A673 (cell line): ENCODE data around the gene ETV3. TPM values are rescaled to one million over a fixed set of nuclear protein-coding genes. Genes with fewer than 3 reads are reported as not detected.
A peak's percentile ranks its signal among the peaks of the same experiment; 100 is the strongest.
"Not testable (repeated sequence)": the region's sequence is repeated elsewhere in the genome, so short reads cannot be mapped to it uniquely, and the experiment has no call there.

Experiments used
- BruUV-seq: library from RNA; stranded (reverse); fragments of 400-500 nt; replicated peaks from 2 replicates; lab custom pipeline; 2021; lab: Mats Ljungman, UMichigan
- CTCF ChIA-PET: fragments of 300-600 bp; sonication (Branson Sonifier 250); formaldehyde crosslinking; loops from one replicate; lab custom pipeline; 2022; ENCODE audit warnings: antibody characterized with exemption; lab: Charles Lee
- POLR2A ChIA-PET: fragments of 300-600 bp; sonication (Branson Sonifier 250); formaldehyde crosslinking; loops from one replicate; lab custom pipeline; 2022; ENCODE audit warnings: antibody characterized with exemption; ENCODE audit not compliant: low non-redundant PET; lab: Charles Lee
- DNase-seq: peaks from one replicate; pipeline ENCODE4 v3.0.0-alpha.2; 2015; ENCODE audit warnings: low spot score
- H3K27ac ChIP-seq: fragments of 200-600 bp; sonication (generic); 2 replicates; pipeline ENCODE4 v1.5.1; 2016; ENCODE audit warnings: mixed run types, low read depth, mild to moderate bottlenecking, mixed read lengths, antibody characterized with exemption, low read length; ENCODE audit not compliant: poor library complexity, severe bottlenecking
- H3K27me3 ChIP-seq: fragments of 200-600 bp; sonication (generic); replicated peaks from 2 replicates; pipeline ENCODE4 v1.6.1; 2017; ENCODE audit warnings: mixed run types, low read depth, mild to moderate bottlenecking, mixed read lengths, antibody characterized with exemption, low read length; ENCODE audit not compliant: insufficient read depth, poor library complexity
- H3K36me3 ChIP-seq: fragments of 200-600 bp; sonication (generic); 2 replicates; pipeline ENCODE4 v1.6.1; 2016; ENCODE audit warnings: mixed run types, mild to moderate bottlenecking, mixed read lengths, antibody characterized with exemption, low read length; ENCODE audit not compliant: insufficient read depth, poor library complexity, severe bottlenecking
- H3K4me1 ChIP-seq: fragments of 200-600 bp; sonication (generic); 2 replicates; pipeline ENCODE4 v1.6.1; 2017; ENCODE audit warnings: mixed run types, mild to moderate bottlenecking, mixed read lengths, antibody characterized with exemption, low read length; ENCODE audit not compliant: insufficient read depth, poor library complexity, severe bottlenecking
- H3K4me3 ChIP-seq: fragments of 200-600 bp; sonication (generic); 2 replicates; pipeline ENCODE4 v1.5.1; 2016; ENCODE audit warnings: low read depth, mixed run types, mild to moderate bottlenecking, mixed read lengths, low read length; ENCODE audit not compliant: poor library complexity, severe bottlenecking
- H3K9me3 ChIP-seq: fragments of 200-600 bp; sonication (generic); 2 replicates; pipeline ENCODE4 v1.6.1; 2016; ENCODE audit warnings: mixed run types, low read depth, mild to moderate bottlenecking, mixed read lengths, antibody characterized with exemption, low read length; ENCODE audit not compliant: poor library complexity, severe bottlenecking
- CTCF ChIP-seq: fragments of 300-800, 200-600 bp; sonication (generic); conservative IDR thresholded peaks from 2 replicates; pipeline ENCODE4 v1.5.1; 2017; ENCODE audit warnings: low read depth, mild to moderate bottlenecking, antibody characterized with exemption, low read length, moderate library complexity, mixed read lengths
- EZH2 ChIP-seq: fragments of 200-600 bp; sonication (generic); IDR thresholded peaks from 2 replicates; pipeline ENCODE4 v1.6.1; 2017; ENCODE audit warnings: borderline replicate concordance, low read depth, mild to moderate bottlenecking, mixed read lengths, antibody characterized with exemption, low read length; ENCODE audit not compliant: poor library complexity, severe bottlenecking
- intact Hi-C: fragments of 100-400 bp; cut with micrococcal nuclease; formaldehyde crosslinking; loops from one replicate; pipeline ENCODE4 v1.10.0; 2022; ENCODE audit not compliant: unreplicated experiment
- total RNA-seq: library from RNA; stranded (reverse); gene quantifications from 2 replicates; pipeline ENCODE4 v1.2.3, GENCODE V29; 2021

Gene ETV3
- total RNA-seq, 1 experiment from 2014 or later, result 46.1 TPM

DNA sequence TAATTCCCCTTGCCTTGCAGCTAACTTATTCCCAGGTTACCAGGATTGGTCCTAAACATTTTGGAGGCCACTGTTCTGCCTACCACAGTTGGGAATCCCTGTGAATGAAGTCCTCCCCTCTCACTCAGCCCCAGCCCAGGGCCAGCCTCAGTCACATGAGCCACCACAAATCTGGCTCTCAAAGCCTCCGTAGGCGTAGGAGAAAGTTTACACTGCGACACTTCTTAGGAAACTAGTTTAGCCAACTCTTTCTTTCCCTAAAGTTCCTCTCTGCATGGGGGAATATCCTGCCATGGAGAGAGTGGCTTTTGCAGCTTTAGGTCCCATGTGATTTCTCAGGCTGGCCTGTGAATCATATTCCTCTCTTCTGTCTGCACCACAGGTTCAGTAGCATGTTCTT lies 45.7 kb upstream of the ETV3 start:
- BruUV-seq, result no TSS peak
- intact Hi-C loops, result no loop called here
- Histone ChIP-seq H3K9me3 (no peaks in the 10 kb centered on the region), H3K4me3 (no peak overlapping the region), H3K27me3 (no peaks in the 10 kb centered on the region), H3K27ac (no peak overlapping the region), H3K4me1 (no peaks in the 10 kb centered on the region), H3K36me3 (no peaks in the 10 kb centered on the region)
- TF ChIP-seq EZH2 (no peak), CTCF (no peak)
- CTCF ChIA-PET, result no interaction called here
- POLR2A ChIA-PET, result no interaction called here
- peak; percentile 31 for DNase-seq

- H3K27me3 ChIP-seq, H3K4me3 ChIP-seq, H3K27ac ChIP-seq, BruUV-seq, H3K36me3 ChIP-seq, H3K9me3 ChIP-seq, POLR2A ChIA-PET, DNase-seq, intact Hi-C loops, CTCF ChIA-PET, H3K4me1 ChIP-seq: not testable (repeated sequence)
Measured at GRCh38 chr1:157182371-157182770, 44.2 kb upstream of the ETV3 start.

GRCh38 chr1:157181790-157182189 lies 43.6 kb upstream of the ETV3 start:
- ChIA-PET POLR2A (no interaction called here), CTCF (no interaction called here)
- Histone ChIP-seq H3K27me3 (no peaks in the 10 kb centered on the region), H3K9me3 (no peaks in the 10 kb centered on the region), H3K4me3 (no peak overlapping the region), H3K27ac (no peak overlapping the region), H3K36me3 (no peaks in the 10 kb centered on the region), H3K4me1 (no peaks in the 10 kb centered on the region)
- TF ChIP-seq EZH2 (no peak), CTCF (no peak)
- intact Hi-C loops, result no loop called here
- no TSS peak for BruUV-seq
- no peak for DNase-seq

GRCh38 chr1:157181258-157181657 lies 43.1 kb upstream of the ETV3 start:
- no TSS peak for BruUV-seq
- CTCF ChIA-PET, result interaction anchor here (0.6 kb wide), 1 partner anchor 318 kb away, joined by 4 read pairs; no protein-coding TSS in a partner anchor

More at GRCh38 chr1:157181258-157181657, 43.1 kb upstream of the ETV3 start:
- Histone ChIP-seq H3K27me3 (no peaks in the 10 kb centered on the region), H3K9me3 (no peaks in the 10 kb centered on the region), H3K4me1 (no peaks in the 10 kb centered on the region), H3K27ac (no peak overlapping the region), H3K36me3 (no peaks in the 10 kb centered on the region), H3K4me3 (no peak overlapping the region)
- TF ChIP-seq CTCF (no peak), EZH2 (no peak)
- no peak for DNase-seq
- intact Hi-C loops, result no loop called here
- POLR2A ChIA-PET, result no interaction called here
